HEK293T (cell line): Measurements from ENCODE around the gene ANKZF1.

Source experiments
- ARNT ChIP-seq: fragments of 450-650 bp; IDR thresholded peaks from 2 replicates; pipeline ENCODE4 v1.6.1; 2017; ENCODE audit warnings: mild to moderate bottlenecking
- BHLHE40 ChIP-seq: fragments of 450-650 bp; IDR thresholded peaks from 2 replicates; pipeline ENCODE4 v1.6.1; 2016; ENCODE audit warnings: mild to moderate bottlenecking, moderate library complexity, borderline replicate concordance
- ELF4 ChIP-seq: fragments of 450-650 bp; IDR thresholded peaks from 2 replicates; pipeline ENCODE4 v1.6.1; 2017; ENCODE audit warnings: antibody characterized with exemption
- FOXA1 ChIP-seq: fragments of 450-650 bp; IDR thresholded peaks from 2 replicates; pipeline ENCODE4 v1.6.1; 2016; ENCODE audit warnings: mild to moderate bottlenecking
- FOXK2 ChIP-seq: fragments of 450-650 bp; IDR thresholded peaks from 2 replicates; pipeline ENCODE4 v1.6.1; 2016; ENCODE audit warnings: mild to moderate bottlenecking
- FOXM1 ChIP-seq: fragments of 450-650 bp; IDR thresholded peaks from 2 replicates; pipeline ENCODE4 v1.6.1; 2017; ENCODE audit warnings: mild to moderate bottlenecking, borderline replicate concordance
- LEF1 ChIP-seq: fragments of 450-650 bp; IDR thresholded peaks from 2 replicates; pipeline ENCODE4 v1.6.1; 2017; ENCODE audit warnings: mild to moderate bottlenecking, borderline replicate concordance
- SP1 ChIP-seq: fragments of 450-650 bp; IDR thresholded peaks from 2 replicates; pipeline ENCODE4 v1.6.1; 2017
- SUZ12 ChIP-seq: fragments of 450-650 bp; IDR thresholded peaks from 2 replicates; pipeline ENCODE4 v1.6.1; 2016; ENCODE audit warnings: mild to moderate bottlenecking
- TARDBP ChIP-seq: fragments of 450-650 bp; IDR thresholded peaks from 2 replicates; pipeline ENCODE4 v1.6.1; 2016
- ZNF384 ChIP-seq: fragments of 450-650 bp; IDR thresholded peaks from 2 replicates; pipeline ENCODE4 v1.6.1; 2016

DNA sequence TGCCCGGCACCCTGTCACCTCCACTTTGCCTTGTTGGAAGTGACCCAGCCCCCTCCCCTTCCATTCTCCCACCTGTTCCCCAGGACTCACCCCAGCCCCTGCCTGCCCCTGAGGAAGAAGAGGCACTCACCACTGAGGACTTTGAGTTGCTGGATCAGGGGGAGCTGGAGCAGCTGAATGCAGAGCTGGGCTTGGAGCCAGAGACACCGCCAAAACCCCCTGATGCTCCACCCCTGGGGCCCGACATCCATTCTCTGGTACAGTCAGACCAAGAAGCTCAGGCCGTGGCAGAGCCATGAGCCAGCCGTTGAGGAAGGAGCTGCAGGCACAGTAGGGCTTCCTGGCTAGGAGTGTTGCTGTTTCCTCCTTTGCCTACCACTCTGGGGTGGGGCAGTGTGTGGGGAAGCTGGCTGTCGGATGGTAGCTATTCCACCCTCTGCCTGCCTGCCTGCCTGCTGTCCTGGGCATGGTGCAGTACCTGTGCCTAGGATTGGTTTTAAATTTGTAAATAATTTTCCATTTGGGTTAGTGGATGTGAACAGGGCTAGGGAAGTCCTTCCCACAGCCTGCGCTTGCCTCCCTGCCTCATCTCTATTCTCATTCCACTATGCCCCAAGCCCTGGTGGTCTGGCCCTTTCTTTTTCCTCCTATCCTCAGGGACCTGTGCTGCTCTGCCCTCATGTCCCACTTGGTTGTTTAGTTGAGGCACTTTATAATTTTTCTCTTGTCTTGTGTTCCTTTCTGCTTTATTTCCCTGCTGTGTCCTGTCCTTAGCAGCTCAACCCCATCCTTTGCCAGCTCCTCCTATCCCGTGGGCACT is 47.1 kb upstream of the ANKZF1 start:
- TF ChIP-seq FOXM1 (no peak), BHLHE40 (no peak), TARDBP (no peak), LEF1 (no peak), SP1 (no peak), ZNF384 (no peak), FOXK2 (no peak), FOXA1 (no peak), ELF4 (no peak), ARNT (no peak), SUZ12 (no peak)
